HL-60/S4 (cell line): ENCODE measurements around the gene CCDC91.
"Not testable (repeated sequence)": the region's sequence is repeated elsewhere in the genome, so short reads cannot be mapped to it uniquely, and the experiment has no call there.

ENCODE experiments used
- in situ Hi-C: fragments of 300-500 bp; cut with MboI; formaldehyde crosslinking; loops from 2 replicates; pipeline ENCODE4 v1.14.3; 2022; ENCODE audit warnings: low sequenced_read_pairs

CCDC91 gene

GRCh38 chr12:28443337-28443736, 253.1 kb downstream of the CCDC91 start:
- in situ Hi-C loops = no loop called here

- in situ Hi-C loops = no loop called here
Observed at GRCh38 chr12:28446031-28446430, 255.8 kb downstream of the CCDC91 start.

GRCh38 chr12:28453686-28454085, 263.4 kb downstream of the CCDC91 start:
- in situ Hi-C loops = no loop called here

- in situ Hi-C loops = no loop called here
Observed at GRCh38 chr12:28456934-28457710, 266.9 kb downstream of the CCDC91 start.

GRCh38 chr12:28457785-28458184, 267.5 kb downstream of the CCDC91 start:
- in situ Hi-C loops = no loop called here

GRCh38 chr12:28459481-28459880, 269.2 kb downstream of the CCDC91 start:
- in situ Hi-C loops = no loop called here

GRCh38 chr12:28460420-28461130, 270.3 kb downstream of the CCDC91 start:
- in situ Hi-C loops = no loop called here

- in situ Hi-C loops = no loop called here
Observed at GRCh38 chr12:28463396-28463795, 273.1 kb downstream of the CCDC91 start.

GRCh38 chr12:28471762-28472161, 281.5 kb downstream of the CCDC91 start:
- in situ Hi-C loops = not testable (repeated sequence)

- in situ Hi-C loops = not testable (repeated sequence)
Observed at GRCh38 chr12:28476206-28476605, 285.9 kb downstream of the CCDC91 start.

- in situ Hi-C loops = not testable (repeated sequence)
Observed at GRCh38 chr12:28479097-28479496, 288.8 kb downstream of the CCDC91 start.

- in situ Hi-C loops = no loop called here
Observed at GRCh38 chr12:28479683-28480082, 289.4 kb downstream of the CCDC91 start.

GRCh38 chr12:28484156-28484555, 293.9 kb downstream of the CCDC91 start:
- in situ Hi-C loops = no loop called here

- in situ Hi-C loops = no loop called here
Observed at GRCh38 chr12:28486521-28486920, 296.3 kb downstream of the CCDC91 start.

- in situ Hi-C loops = no loop called here
Observed at GRCh38 chr12:28489246-28489645, 299.0 kb downstream of the CCDC91 start.

- in situ Hi-C loops = no loop called here
Observed at GRCh38 chr12:28497889-28498411, 307.7 kb downstream of the CCDC91 start.

- in situ Hi-C loops = no loop called here
Observed at GRCh38 chr12:28498850-28499249, 308.6 kb downstream of the CCDC91 start.

- in situ Hi-C loops = no loop called here
Observed at GRCh38 chr12:28500373-28501024, 310.2 kb downstream of the CCDC91 start.

- in situ Hi-C loops = no loop called here
Observed at GRCh38 chr12:28506271-28506670, 316.0 kb downstream of the CCDC91 start.

GRCh38 chr12:28507033-28507432, 316.8 kb downstream of the CCDC91 start:
- in situ Hi-C loops = no loop called here

GRCh38 chr12:28507867-28508266, 317.6 kb downstream of the CCDC91 start:
- in situ Hi-C loops = no loop called here

GRCh38 chr12:28512406-28512805, 322.1 kb downstream of the CCDC91 start:
- in situ Hi-C loops = no loop called here
